ENCODE measurements around the gene SSNA1. TPM values are rescaled to one million over a fixed set of nuclear protein-coding genes. Genes with fewer than 3 reads are reported as not detected.

SSNA1 gene
- total RNA-seq, 1 experiment from 2014 or later = 62.3 TPM

- peak; percentile 76 to 81 for DNase-seq
- no peak for TF ChIP-seq CTCF (IDR thresholded peaks at IDR 0.05; ENCODE audit: insufficient read depth in 1 of 2, low read depth in 1 of 2, low read length in 1 of 2, severe bottlenecking in 1 of 2, unreplicated experiment in 1 of 2)
- no peak overlapping the region for H3K27ac Mint-ChIP-seq (ENCODE audit: unreplicated experiment)
- peaks cover 38% of the 10 kb centered on the region for H3K36me3 Mint-ChIP-seq (ENCODE audit: insufficient read depth, unreplicated experiment)
- Histone ChIP-seq H3K4me1 (peaks cover 25% of the 10 kb centered on the region), H3K9me3 (no peaks in the 10 kb centered on the region), H3K36me3 (ENCODE audit: control insufficient read depth, insufficient read depth, low read length) (no peaks in the 10 kb centered on the region), H3K4me3 (ENCODE audit: low read depth, low read length) (no peak overlapping the region), H3K27me3 (replicated peaks; ENCODE audit: control insufficient read depth, insufficient read depth, low read length) (no peaks in the 10 kb centered on the region)
- intact Hi-C loops (cut with micrococcal nuclease; ENCODE audit: unreplicated experiment) = loop anchor here (1.0 kb wide), 1 partner anchor 19 kb away; the partner anchor contains the start of gene TPRN
- CTCF ChIA-PET = interaction anchor here (0.8 to 0.9 kb wide), 3 partner anchors 18 to 189 kb away, joined by 3 to 8 read pairs (median 3); partner anchors contain the start of gene SSNA1
- no peaks in the 10 kb centered on the region for H3K9me3 Mint-ChIP-seq (ENCODE audit: unreplicated experiment)
- POLR2A ChIA-PET = interaction anchor here (0.5 kb wide), 1 partner anchor 28 kb away, joined by 5 read pairs; no protein-coding TSS in a partner anchor
- no peaks in the 10 kb centered on the region for H3K27me3 Mint-ChIP-seq (ENCODE audit: insufficient read depth, unreplicated experiment)
- H3K4me1 Mint-ChIP-seq (ENCODE audit: low read depth, unreplicated experiment) = peaks cover 6% of the 10 kb centered on the region
- peak overlapping the region; percentile 31 for H3K4me3 Mint-ChIP-seq (ENCODE audit: unreplicated experiment)
- no TSS peak for BruUV-seq (replicated peaks)
Measured at GRCh38 chr9:137218754-137219271, 30.3 kb downstream of the SSNA1 start.

GRCh38 chr9:137219757-137220316, 31.4 kb downstream of the SSNA1 start:
- H3K9me3 Mint-ChIP-seq (ENCODE audit: unreplicated experiment) = no peaks in the 10 kb centered on the region
- Histone ChIP-seq H3K4me1 (peaks cover 25% of the 10 kb centered on the region), H3K9me3 (no peaks in the 10 kb centered on the region), H3K36me3 (ENCODE audit: control insufficient read depth, insufficient read depth, low read length) (no peaks in the 10 kb centered on the region), H3K4me3 (ENCODE audit: low read depth, low read length) (no peak overlapping the region), H3K27me3 (replicated peaks; ENCODE audit: control insufficient read depth, insufficient read depth, low read length) (no peaks in the 10 kb centered on the region)
- no peak for DNase-seq
- ChIA-PET POLR2A (no interaction called here), CTCF (no interaction called here)
- H3K27me3 Mint-ChIP-seq (ENCODE audit: insufficient read depth, unreplicated experiment) = no peaks in the 10 kb centered on the region
- H3K27ac Mint-ChIP-seq (ENCODE audit: unreplicated experiment) = no peak overlapping the region
- TF ChIP-seq CTCF (IDR thresholded peaks at IDR 0.05; ENCODE audit: insufficient read depth in 1 of 2, low read depth in 1 of 2, low read length in 1 of 2, severe bottlenecking in 1 of 2, unreplicated experiment in 1 of 2) = no peak
- no TSS peak for BruUV-seq (replicated peaks)
- H3K4me1 Mint-ChIP-seq (ENCODE audit: low read depth, unreplicated experiment) = peaks cover 6% of the 10 kb centered on the region
- peaks cover 34% of the 10 kb centered on the region for H3K36me3 Mint-ChIP-seq (ENCODE audit: insufficient read depth, unreplicated experiment)
- peak overlapping the region; percentile 51 for H3K4me3 Mint-ChIP-seq (ENCODE audit: unreplicated experiment)
- intact Hi-C loops (cut with micrococcal nuclease; ENCODE audit: unreplicated experiment) = loop anchor here (1.0 kb wide), 1 partner anchor 20 kb away; the partner anchor contains the start of gene TPRN

- POLR2A ChIA-PET = no interaction called here
- CTCF ChIA-PET = interaction anchor here (0.7 kb wide), 1 partner anchor 16 kb away, joined by 4 read pairs; no protein-coding TSS in a partner anchor
Measured at GRCh38 chr9:137220317-137221094, 32.0 kb downstream of the SSNA1 start.

More at GRCh38 chr9:137220317-137221094, 32.0 kb downstream of the SSNA1 start:
- Mint-ChIP-seq H3K36me3 (ENCODE audit: insufficient read depth, unreplicated experiment) (peaks cover 33% of the 10 kb centered on the region), H3K9me3 (ENCODE audit: unreplicated experiment) (no peaks in the 10 kb centered on the region), H3K4me3 (ENCODE audit: unreplicated experiment) (peak overlapping the region; percentile 51), H3K27ac (ENCODE audit: unreplicated experiment) (no peak overlapping the region), H3K4me1 (ENCODE audit: low read depth, unreplicated experiment) (peaks cover 6% of the 10 kb centered on the region), H3K27me3 (ENCODE audit: insufficient read depth, unreplicated experiment) (no peaks in the 10 kb centered on the region)
- Histone ChIP-seq H3K9me3 (no peaks in the 10 kb centered on the region), H3K36me3 (ENCODE audit: control insufficient read depth, insufficient read depth, low read length) (no peaks in the 10 kb centered on the region), H3K27me3 (replicated peaks; ENCODE audit: control insufficient read depth, insufficient read depth, low read length) (no peaks in the 10 kb centered on the region), H3K4me3 (ENCODE audit: low read depth, low read length) (no peak overlapping the region), H3K4me1 (peaks cover 25% of the 10 kb centered on the region)
- TF ChIP-seq CTCF (IDR thresholded peaks at IDR 0.05; ENCODE audit: insufficient read depth in 1 of 2, low read depth in 1 of 2, low read length in 1 of 2, severe bottlenecking in 1 of 2, unreplicated experiment in 1 of 2) = no peak
- DNase-seq = no peak
- BruUV-seq (replicated peaks) = no TSS peak
- intact Hi-C loops (cut with micrococcal nuclease; ENCODE audit: unreplicated experiment) = no loop called here

Data from Caco-2 (cell line).